Mucosa of descending colon (tissue), 3 donors: ENCODE results near the gene SKOR1. TPM values are rescaled to one million over a fixed set of nuclear protein-coding genes. Genes with fewer than 3 reads are reported as not detected.

Source experiments
- ATAC-seq: fragments of 200-7000 bp; cut with Tn5 transposase; one replicate; pipeline ENCODE4 v1.9.1; 2020; ENCODE audit warnings: mild to moderate bottlenecking, moderate library complexity
- DNase-seq, 3 donors: peaks; one replicate each; pipeline ENCODE4 v3.0.0-alpha.2; 2020
- H3K36me3 ChIP-seq: fragments of 200-600 bp; one replicate; pipeline ENCODE4 v1.8.0; 2021; ENCODE audit warnings: low read depth, mild to moderate bottlenecking
- H3K4me1 ChIP-seq: fragments of 200-600 bp; one replicate; pipeline ENCODE4 v1.8.0; 2021; ENCODE audit warnings: low read depth, mild to moderate bottlenecking
- H3K4me3 ChIP-seq: fragments of 200-600 bp; one replicate; pipeline ENCODE4 v1.8.0; 2021; ENCODE audit warnings: mild to moderate bottlenecking
- H3K9me3 ChIP-seq: fragments of 200-600 bp; one replicate; pipeline ENCODE4 v1.8.0; 2021; ENCODE audit warnings: mild to moderate bottlenecking
- intact Hi-C, 2 donors: fragments of 100-400 bp; cut with DNase I in 1 of 2; cut with micrococcal nuclease in 1 of 2; formaldehyde crosslinking; loops; one replicate each; pipeline versions ENCODE4 v1.11.0 to v1.11.1; 2022; cut with DNase I, micrococcal nuclease
- total RNA-seq, 3 donors: library from RNA; stranded (reverse); fragmentation: NEBNext Ultra II Directional in 2 of 3; extraction: Animal tissue kit (Norgen Biotek cat#: 25700) in 2 of 3; gene quantifications; one replicate each; pipeline versions ENCODE4 v1.2.1 to v1.2.4, GENCODE V29; 2021 to 2023
- TF ChIP-seq, protein P1 (sequence below): fragments of 200-600 bp; IDR thresholded peaks from one replicate; pipeline ENCODE4 v1.8.0; 2022; ENCODE audit warnings: antibody characterized with exemption, mild to moderate bottlenecking
- donor health status: DM: no; HTN: no; CAD: no; lungs with moderate emphysema.
- donor health status: DM: no; HTN: no; CAD: no.
- donor health status: DM: no; HTN: yes; CAD: no.

The SKOR1 gene
- total RNA-seq, 3 donors from 2014 or later = 0.34 to 0.63 (median 0.58) TPM

DNA sequence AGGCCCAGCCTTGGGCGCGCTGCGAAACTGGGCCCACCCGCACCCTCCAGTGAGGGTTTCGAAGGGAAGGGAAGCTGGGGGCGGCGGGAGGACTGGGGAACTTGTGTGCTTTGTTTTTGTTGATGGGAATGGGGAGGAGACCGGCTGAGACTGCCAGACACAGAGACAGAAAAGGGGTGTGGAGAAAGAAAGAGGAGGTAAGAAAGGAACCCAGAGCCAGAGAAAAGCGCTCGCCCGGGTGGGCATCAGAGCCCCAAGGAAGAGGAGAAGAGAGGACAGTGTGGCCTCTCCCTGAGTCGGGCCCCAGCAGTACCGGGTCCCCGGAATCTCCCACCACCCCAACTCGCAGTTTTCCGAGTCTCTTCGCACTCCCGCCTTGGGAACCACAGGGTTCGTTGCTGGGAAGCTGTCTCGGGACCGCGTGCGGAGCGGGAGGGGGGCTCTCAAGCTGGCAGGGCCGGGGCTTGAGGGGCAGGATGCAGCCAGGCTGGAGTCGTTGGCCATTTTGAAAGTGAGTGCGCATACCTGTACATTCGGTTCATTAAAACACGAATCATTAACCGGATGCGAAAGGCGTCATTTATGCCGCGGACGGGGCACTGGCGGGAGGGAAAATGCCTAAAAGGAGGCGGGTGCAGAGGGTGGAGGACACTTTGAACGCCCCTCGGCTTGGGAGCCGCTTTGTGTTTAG lies 3.1 kb downstream of the SKOR1 start:
- DNase-seq = no peak
- H3K36me3 ChIP-seq = no peaks in the 10 kb centered on the region
- H3K9me3 ChIP-seq = no peaks in the 10 kb centered on the region
- H3K4me3 ChIP-seq = no peak overlapping the region
- ATAC-seq = no peak
- TF ChIP-seq, protein P1, sequence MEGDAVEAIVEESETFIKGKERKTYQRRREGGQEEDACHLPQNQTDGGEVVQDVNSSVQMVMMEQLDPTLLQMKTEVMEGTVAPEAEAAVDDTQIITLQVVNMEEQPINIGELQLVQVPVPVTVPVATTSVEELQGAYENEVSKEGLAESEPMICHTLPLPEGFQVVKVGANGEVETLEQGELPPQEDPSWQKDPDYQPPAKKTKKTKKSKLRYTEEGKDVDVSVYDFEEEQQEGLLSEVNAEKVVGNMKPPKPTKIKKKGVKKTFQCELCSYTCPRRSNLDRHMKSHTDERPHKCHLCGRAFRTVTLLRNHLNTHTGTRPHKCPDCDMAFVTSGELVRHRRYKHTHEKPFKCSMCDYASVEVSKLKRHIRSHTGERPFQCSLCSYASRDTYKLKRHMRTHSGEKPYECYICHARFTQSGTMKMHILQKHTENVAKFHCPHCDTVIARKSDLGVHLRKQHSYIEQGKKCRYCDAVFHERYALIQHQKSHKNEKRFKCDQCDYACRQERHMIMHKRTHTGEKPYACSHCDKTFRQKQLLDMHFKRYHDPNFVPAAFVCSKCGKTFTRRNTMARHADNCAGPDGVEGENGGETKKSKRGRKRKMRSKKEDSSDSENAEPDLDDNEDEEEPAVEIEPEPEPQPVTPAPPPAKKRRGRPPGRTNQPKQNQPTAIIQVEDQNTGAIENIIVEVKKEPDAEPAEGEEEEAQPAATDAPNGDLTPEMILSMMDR = no peak
- intact Hi-C loops = no loop called here
- H3K4me1 ChIP-seq = peaks cover 53% of the 10 kb centered on the region

DNA sequence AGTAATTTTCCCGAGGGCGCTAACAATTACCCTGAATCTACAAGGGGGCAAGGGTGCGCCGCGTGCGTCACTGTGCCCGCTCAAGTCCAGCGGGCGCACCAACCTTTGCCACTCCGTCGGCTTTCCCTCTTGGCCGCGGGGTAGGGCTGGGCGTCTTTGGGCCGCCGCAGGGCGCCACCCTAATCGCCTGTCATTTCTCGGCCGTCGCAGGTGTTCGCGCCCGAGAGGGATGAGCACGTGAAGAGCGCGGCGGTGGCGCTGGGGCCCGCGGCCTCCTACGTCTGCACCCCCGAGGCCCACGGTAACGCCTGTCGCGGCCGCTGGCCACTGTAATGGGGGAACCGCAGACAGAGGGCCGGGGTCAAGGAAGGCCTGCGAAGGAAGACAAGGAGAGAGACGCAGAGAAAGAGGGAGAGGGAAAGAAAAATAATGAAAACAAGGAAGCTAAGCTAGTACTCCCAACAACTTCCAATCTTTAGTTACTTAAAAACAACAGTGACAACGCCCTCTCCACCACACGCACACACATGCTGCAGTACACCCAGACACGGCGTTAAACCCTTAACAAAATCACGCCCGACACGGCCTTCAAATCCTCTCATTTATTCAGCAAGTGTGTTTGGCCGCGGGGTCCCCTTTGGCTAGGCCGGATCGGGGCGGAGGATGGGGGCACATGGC lies 3.8 kb downstream of the SKOR1 start:
- ATAC-seq (no peak), DNase-seq (no peak)
- TF ChIP-seq, protein P1 = no peak
- Histone ChIP-seq H3K4me3 (no peak overlapping the region), H3K9me3 (no peaks in the 10 kb centered on the region), H3K36me3 (no peaks in the 10 kb centered on the region), H3K4me1 (peaks cover 59% of the 10 kb centered on the region)
- intact Hi-C loops = no loop called here

- TF ChIP-seq, protein P1 = no peak
- Histone ChIP-seq H3K4me1 (peaks cover 67% of the 10 kb centered on the region), H3K36me3 (no peaks in the 10 kb centered on the region), H3K9me3 (no peaks in the 10 kb centered on the region), H3K4me3 (no peak overlapping the region)
- no peak for DNase-seq
- intact Hi-C loops = no loop called here
- ATAC-seq = no peak
These were observed 4.6 kb downstream of the SKOR1 start for GRCh38 chr15:67829647-67830504.

DNA sequence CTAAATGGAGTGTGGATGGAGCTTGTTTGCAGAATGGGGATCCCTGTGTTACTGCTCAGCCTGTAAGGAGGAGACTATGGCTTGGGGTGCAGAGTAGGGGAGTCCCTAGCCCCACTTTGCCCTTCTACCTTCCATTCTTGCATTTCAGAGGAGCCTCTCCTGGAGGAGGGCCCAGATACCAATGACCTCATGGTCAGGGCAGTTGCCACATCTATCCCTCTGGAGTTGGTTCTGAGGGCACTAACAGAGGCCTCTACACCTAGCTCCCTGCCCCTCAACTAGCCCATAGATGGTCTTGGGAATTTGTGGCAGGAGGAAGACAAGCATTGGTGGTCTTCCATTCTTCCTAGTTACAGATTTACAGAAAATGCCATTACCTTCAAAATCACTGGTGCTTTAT lies 6.1 kb downstream of the SKOR1 start:
- peaks cover 73% of the 10 kb centered on the region for H3K4me1 ChIP-seq
- ATAC-seq (no peak), DNase-seq (no peak)
- H3K4me3 ChIP-seq = no peak overlapping the region
- intact Hi-C loops = no loop called here
- no peaks in the 10 kb centered on the region for H3K9me3 ChIP-seq
- TF ChIP-seq, protein P1 = no peak
- no peaks in the 10 kb centered on the region for H3K36me3 ChIP-seq

DNA sequence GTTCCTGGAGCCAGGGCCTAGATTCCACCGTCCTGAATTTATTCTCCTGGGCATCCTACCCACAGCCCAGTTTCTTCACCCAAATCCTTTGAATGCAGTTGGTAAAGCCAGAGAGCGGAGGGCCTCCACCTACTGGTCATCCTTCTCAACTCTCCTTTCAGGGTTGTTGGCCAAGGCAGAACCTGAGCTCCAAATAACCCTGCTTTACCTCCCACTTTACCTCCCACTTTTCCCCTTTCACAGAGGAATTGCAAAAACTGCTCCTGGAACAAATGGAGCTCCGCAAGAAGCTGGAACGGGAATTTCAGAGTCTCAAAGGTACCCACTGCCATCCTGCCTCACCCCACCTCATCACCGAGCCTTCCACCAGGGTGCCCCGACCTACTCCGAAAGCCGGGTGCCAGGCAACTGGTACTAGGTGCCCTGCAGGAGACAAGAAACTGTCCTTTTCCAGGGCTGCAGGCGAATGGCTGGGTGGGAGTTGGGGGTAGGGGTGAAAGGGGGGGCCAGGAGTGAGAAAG lies 6.8 kb downstream of the SKOR1 start:
- no peaks in the 10 kb centered on the region for H3K36me3 ChIP-seq
- ATAC-seq (no peak), DNase-seq (peak in 1 of 3 donors; percentile 38)
- H3K4me3 ChIP-seq = no peak overlapping the region
- no peaks in the 10 kb centered on the region for H3K9me3 ChIP-seq
- TF ChIP-seq, protein P1 = peak; percentile 8
- peaks cover 66% of the 10 kb centered on the region for H3K4me1 ChIP-seq
- intact Hi-C loops = no loop called here
